ENCODE measurements around the gene IGF2BP1.
"Not testable (repeated sequence)": the region's sequence is repeated elsewhere in the genome, so short reads cannot be mapped to it uniquely, and the experiment has no call there.

Gene IGF2BP1

GRCh38 chr17:49100601-49101000 is 103.4 kb downstream of the IGF2BP1 start:
- no peak for DNase-seq (ENCODE audit: low spot score)

DNA sequence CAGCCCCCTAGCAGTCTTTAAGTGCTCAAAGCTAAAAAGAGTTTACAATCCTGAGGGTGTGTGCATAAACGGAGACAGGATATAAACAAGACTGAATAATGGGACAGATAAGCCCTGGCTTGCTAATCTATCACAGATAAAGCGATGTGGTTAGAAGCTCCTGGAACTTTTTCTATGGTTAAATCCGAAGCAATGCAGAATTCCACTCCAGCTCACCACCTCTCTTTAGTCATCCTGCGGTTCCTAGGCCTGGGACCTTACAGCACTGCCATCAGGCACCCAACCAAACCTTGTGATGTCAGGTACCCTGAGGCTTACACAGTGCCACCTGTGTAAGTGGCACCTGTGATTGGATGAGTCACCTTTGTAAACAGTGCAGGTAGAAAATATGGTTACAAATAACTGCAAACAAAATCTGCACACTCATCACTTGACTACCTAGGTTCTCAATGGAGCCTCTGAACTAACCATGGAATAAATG is 103.9 kb downstream of the IGF2BP1 start:
- no peak for DNase-seq (ENCODE audit: low spot score)

DNA sequence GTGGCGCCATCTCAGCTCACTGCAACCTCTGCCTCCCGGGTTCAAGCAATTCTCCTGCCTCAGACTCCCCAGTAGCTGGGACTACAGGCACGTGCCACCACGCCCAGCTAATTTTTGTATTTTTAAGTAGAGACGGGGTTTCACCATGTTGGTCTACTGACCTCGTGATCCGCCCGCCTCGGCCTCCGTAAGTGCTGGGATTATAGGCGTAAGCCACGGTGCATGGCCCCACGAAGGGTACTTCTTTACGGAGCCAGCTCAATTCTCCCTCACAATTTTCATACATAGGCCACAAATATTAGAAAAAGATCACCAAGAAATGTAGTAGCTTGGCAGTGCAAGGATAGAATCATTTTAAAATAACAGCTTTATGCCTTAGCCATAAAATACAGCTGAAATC is 106.2 kb downstream of the IGF2BP1 start:
- DNase-seq (ENCODE audit: low spot score) = not testable (repeated sequence)

DNA sequence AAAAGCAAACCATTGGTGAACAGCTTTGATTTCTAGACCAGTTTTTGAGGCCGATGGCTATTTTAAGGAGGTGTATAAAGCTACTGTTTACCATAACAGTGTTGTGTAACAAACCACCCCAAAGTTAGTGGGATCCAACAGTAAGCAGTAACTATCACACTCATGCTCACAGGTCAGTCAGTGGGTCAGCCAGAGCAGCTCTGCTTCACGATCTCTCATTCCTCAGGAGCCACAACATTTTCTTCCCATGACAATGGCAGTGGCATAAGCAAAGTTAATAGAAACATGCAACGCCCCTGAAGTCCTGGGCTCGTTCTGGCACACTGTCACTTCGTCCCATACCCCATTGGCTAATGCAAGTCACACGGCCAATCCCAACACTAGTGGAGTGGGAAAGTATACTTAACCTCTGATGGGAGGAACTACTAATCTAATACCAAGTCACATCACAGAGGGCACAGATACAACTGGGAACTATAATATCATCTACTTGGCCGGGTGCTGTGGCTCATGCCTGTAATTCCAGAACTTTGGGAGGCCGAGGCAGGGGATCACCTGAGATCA is 107.4 kb downstream of the IGF2BP1 start:
- no peak for DNase-seq (ENCODE audit: low spot score)

Measured in GM03348 (cell line).